HG02642 (cell line): Measurements from ENCODE around the gene CNTNAP3.
"Not testable (repeated sequence)": the region's sequence is repeated elsewhere in the genome, so short reads cannot be mapped to it uniquely, and the experiment has no call there.

Experiments used
- ATAC-seq: cut with Tn5 transposase; IDR thresholded peaks from one replicate; pipeline ENCODE4 v1.9.1; 2021; ENCODE audit warnings: mild to moderate bottlenecking; ENCODE audit not compliant: unreplicated experiment, poor library complexity

CNTNAP3 gene

GRCh38 chr9:39078621-39079256 lies 209.2 kb downstream of the CNTNAP3 start:
- ATAC-seq = not testable (repeated sequence)

GRCh38 chr9:39073537-39073936 lies 214.4 kb downstream of the CNTNAP3 start:
- not testable (repeated sequence) for ATAC-seq

- not testable (repeated sequence) for ATAC-seq
Observed at GRCh38 chr9:39067683-39068082, 220.3 kb downstream of the CNTNAP3 start.

GRCh38 chr9:39062966-39063365 lies 225.0 kb downstream of the CNTNAP3 start:
- not testable (repeated sequence) for ATAC-seq

- not testable (repeated sequence) for ATAC-seq
Observed at GRCh38 chr9:39054453-39054852, 233.5 kb downstream of the CNTNAP3 start.

DNA sequence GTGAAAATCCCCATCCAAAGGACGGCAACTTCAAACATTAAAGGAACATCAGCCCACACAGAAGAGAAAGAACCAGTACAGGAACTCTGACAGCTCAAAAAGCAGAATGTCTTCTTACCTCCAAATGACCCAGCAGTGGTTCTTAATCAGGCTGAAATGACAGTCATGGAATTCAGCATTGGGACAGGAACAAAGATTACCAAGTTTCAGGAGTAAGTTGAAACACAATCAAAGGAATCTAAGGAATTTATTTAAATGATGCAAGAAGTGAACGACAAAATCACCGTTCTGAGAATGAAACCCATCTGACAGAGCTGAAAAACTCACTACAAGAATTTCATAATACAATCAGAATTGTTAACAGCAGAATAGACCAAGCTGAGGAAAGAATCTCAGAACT lies 241.1 kb downstream of the CNTNAP3 start:
- not testable (repeated sequence) for ATAC-seq

DNA sequence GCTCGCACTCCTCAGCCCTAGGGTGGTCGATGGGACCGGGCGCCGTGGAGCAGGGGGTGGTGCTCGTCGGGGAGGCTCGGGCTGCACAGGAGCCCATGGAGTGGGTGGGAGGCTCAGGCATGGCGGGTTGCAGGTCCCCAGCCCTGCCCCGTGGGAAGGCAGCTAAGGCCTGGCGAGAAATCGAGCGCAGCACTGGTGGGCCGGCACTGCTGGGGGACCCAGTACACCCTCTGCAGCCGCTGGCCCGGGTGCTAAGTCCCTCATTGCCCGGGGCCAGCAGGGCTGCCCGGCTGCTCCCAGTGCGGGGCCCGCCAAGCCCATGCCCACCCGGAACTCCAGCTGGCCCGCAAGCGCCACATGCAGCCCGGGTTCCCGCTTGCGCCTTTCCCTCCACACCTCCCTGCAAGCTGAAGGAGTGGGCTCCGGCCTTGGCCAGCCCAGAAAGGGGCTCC lies 245.6 kb downstream of the CNTNAP3 start:
- ATAC-seq = not testable (repeated sequence)

DNA sequence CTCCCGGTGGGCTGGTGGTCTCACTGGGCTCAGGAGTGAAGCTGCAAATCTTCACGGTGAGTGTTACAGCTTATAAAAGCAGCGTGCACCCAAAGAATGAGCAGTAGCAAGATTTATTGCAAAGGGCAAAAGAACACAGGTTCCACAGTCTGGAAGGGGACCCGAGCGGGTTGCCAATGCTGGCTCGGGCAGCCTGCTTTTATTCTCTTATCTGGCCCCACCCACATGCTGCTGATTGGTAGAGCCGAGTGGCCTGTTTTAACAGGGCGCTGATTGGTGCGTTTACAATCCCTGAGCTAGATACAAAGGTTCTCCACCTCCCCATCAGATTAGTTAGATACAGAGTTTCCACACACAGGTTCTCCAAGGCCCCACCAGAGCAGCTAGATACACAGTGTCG lies 246.2 kb downstream of the CNTNAP3 start:
- ATAC-seq = not testable (repeated sequence)

DNA sequence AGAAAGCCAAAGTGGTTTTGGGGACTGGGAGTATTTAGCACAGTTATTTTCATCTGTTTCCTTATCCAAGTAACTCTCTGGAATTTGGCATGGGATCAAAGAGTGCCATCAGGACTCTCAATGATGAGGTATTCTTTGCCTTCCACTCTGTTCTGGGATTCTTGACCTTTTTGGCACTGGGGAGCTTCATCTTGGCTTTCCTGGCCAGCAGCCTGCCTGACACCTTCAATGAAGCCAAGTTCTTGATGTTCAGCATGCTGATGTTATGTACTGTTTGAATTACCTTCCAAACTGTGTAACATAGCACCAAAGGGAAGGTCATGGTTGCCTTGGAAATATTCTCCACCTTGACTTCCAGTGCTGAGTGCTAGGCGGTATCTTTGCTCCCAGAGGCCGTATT lies 248.8 kb downstream of the CNTNAP3 start:
- ATAC-seq = not testable (repeated sequence)

DNA sequence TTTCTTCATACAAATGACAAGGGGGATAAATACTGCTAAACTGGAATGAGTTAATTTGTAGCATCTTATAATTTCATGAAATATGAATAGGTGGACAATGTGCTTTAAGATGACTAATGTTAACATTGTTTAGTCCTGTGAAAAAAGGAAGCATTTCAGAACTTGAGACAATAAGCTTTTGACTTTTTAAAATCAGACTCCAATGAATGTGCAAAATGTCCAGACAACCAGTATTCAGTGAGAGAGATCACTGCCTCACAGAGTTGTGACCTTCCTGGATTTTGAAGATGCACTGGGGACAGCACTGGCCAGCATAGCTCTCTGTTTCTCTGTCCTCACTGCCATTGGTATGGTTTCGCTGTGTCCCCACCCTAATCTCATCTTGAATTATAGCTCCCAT lies 249.7 kb downstream of the CNTNAP3 start:
- ATAC-seq = not testable (repeated sequence)

- ATAC-seq = not testable (repeated sequence)
Observed at GRCh38 chr9:39033849-39034248, 254.1 kb downstream of the CNTNAP3 start.

DNA sequence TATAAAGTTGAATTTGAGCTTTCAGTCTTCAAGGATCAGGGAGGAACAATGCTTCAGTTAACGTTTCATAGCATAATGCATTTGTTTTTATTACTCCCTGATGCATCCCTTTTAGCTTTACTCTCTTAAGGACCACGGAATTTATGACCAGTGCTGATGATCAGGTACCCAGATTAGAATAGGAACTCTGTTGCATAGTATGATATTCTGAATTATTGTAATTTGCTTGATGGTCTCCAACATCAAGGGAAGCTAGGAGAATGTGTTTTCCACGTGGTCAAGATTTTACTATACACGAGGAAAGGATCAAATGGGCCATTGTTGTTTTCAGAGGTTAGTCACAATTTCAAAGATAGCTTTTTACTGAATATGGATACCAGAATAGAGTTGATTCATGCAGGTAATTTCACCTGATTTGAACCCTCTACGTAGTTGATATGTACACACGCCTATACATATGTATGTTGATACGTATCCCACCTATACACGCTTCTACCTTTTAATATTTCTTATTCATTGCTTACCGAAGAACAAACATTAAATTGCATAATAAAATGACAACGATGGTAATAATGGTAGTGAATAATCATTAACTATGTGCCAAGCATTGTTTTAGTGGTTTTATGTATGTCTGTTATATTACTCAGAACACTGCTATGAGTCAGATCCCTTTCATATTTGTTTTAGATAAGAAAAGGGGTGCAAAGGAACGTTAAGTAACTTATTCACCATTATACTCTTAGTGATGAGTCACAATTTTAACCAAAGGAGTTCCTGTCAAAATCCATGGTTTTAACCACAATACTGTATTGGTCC lies 257.6 kb downstream of the CNTNAP3 start:
- ATAC-seq = not testable (repeated sequence)

DNA sequence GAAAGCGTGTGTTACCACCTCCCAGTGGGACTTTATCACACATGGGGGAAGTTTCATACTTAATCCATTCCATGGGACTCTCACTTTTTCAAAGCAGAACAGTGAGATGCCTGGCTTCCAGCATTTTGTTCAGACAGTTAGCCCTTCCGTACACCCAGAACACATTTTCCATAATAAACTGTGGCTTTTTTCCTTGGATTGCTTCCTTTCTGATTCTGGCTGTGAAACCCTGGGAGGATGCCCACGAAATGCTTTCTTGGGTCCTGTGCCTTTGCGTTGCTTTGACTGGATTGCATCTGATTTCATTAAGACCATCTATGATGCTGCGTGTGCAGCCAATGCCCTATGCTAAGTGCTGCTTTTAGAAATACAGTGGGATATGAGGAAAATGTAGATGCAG lies 259.1 kb downstream of the CNTNAP3 start:
- not testable (repeated sequence) for ATAC-seq

DNA sequence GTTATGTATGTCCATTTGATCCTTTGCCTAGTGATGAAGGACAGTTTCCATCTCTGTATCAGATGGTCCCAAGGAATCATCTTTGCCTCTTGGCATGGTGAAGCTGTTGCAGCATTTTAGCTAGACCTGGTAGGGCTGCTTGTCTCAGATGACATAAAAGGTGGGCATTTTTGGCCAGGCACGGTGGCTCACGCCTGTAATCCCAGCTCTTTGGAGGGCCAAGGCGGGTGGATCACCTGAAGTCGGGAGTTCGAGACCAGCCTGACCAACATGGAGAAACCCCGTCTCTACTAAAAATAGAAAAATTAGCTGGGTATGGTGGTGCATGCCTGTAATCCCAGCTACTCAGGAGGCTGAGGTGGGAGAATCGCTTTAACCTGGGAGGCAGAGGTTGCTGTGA lies 259.8 kb downstream of the CNTNAP3 start:
- ATAC-seq = not testable (repeated sequence)

- ATAC-seq = not testable (repeated sequence)
Observed at GRCh38 chr9:39025911-39026588, 261.9 kb downstream of the CNTNAP3 start.
